HG03432 (cell line): ENCODE data around the gene ITIH4.

Source experiments
- ATAC-seq: cut with Tn5 transposase; IDR thresholded peaks from one replicate; pipeline ENCODE4 v1.9.1; 2021; ENCODE audit warnings: mild to moderate bottlenecking, moderate library complexity; ENCODE audit not compliant: unreplicated experiment

Gene ITIH4

DNA sequence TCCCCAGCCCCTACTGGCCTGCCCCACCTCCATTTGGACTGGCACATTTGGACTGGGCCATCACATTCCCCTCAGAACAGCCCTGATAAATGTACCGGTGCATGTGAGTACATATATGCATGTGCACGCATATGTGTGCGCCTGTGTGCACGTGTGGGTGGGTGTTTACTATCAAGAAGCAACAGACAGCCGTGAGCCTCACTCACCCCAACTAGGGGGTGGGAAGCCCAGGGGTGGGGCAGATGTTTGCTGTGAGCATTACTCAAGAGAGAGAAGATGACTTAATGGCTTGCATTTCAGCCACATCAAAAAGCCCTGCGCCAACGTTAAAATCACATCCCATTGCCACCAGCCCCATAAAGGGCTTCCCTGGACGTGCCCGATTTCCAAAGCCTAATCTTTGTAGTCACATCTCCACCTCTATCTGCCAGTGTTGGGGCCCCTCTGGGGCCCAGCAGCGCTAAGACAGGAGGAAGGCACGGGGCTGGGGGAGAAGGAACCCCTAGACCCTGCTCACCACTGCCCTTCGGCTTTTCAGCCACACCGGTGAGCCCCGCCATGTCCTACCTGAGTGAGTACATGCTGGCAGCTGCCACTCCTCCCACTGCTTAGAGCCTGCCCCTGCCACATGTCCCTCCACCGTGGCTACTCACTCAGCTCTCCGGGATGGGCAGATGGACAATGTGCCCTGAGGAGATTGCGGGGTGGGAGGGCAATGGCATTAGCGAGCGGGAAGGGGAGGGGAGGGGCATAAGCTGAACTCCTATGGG lies 25.0 kb downstream of the ITIH4 start:
- no peak for ATAC-seq

DNA sequence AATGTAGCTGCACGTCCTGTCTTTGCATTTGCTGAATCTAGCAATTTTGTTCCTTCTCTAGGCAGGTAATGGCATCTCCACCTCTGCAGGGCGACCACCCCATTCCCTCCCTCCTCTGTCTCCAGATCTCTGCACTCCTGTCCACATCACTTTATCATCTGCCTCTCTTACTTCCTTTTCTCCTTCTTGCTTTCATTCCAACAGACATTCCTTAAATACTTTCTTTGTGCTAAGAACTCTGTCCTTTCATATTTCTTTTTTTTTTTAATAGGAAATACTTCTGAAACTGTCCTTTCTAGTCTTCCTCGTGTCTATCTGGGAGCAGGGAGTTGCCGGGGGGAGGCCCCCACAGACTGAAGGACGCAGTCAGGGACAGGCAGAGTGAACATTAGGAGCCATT lies 28.6 kb downstream of the ITIH4 start:
- ATAC-seq = no peak

DNA sequence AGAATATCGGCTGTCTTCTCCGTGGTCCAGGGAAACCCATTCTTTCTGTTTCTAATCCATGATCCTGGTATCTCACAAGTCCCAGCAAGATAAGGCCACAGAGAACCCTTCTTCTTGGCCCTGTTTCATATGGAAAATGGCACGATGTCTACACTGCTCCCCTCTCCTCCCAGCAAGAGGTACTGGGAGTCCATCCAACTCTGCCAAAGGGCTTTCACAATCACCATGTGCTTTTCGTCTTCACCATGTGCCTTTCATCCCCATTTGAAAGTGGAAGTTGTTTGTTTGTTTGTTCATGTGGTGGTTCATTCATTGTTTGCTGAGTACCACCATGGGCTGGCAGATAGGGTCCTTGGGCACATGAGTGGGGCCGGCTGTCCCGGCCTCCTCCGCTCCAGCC lies 30.4 kb downstream of the ITIH4 start:
- no peak for ATAC-seq

DNA sequence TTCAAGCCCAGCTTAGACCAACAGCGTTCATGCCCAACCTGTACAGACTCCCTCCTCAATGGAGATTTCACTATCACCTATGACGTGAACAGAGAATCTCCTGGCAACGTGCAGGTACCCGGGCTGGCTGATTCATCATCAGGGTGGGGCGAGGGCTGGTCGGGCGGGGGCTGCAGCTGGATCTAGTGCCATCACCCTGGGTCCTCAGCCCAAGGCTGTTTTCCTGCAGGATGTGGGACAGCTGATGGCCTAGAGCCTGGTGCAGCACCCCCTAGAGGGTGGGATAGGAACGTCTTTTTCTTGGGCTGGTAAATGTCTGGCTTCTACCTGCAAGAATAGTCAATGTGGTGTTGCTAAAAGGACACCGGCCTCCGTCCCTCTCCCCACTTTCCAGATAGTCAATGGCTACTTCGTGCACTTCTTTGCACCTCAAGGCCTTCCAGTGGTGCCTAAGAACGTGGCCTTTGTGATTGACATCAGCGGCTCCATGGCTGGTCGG lies 31.4 kb downstream of the ITIH4 start:
- no peak for ATAC-seq

DNA sequence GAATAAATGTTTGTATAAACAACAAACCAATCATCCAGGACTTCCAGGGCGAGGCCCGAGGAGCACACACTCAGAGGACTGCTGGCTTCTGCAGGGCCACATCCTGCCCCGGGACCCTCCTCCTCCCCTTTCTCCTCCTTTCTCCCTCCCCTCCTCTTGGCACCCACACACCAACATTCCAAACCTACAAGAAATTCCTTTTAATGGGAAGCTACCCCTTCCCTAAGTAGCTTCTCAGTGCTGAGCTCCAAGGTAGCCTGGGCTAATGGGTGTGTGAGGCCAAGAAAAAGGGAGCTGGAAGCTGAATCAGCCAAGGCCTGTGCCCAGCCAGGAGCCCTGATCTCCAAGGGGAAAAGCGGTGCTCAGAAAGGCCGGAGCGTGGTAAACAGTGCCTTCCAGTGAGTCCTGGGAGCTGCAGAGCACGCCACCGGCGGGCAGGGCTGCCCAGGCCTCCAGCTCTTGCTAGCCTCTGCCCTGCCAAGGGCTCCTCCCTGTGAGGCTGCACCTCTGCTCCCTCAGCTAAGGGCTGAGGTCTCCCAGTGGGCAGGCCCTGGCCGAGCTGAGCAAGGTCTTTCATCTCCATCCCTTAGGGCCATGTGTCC lies 32.0 kb downstream of the ITIH4 start:
- ATAC-seq = no peak

DNA sequence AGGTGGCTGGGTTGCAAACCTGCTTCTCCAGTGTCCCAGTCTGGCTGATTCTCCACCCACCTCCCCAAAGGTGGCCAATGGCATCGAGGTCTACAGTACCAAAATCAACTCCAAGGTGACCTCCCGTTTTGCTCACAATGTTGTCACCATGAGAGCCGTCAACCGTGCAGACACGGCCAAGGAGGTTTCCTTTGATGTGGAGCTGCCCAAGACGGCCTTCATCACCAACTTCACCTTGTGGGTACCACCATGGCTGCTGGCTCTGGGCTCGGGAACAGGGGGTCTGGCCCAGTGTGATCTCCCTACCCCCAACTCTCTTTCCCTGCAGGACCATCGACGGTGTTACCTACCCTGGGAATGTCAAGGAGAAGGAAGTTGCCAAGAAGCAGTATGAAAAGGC lies 34.1 kb downstream of the ITIH4 start:
- no peak for ATAC-seq

DNA sequence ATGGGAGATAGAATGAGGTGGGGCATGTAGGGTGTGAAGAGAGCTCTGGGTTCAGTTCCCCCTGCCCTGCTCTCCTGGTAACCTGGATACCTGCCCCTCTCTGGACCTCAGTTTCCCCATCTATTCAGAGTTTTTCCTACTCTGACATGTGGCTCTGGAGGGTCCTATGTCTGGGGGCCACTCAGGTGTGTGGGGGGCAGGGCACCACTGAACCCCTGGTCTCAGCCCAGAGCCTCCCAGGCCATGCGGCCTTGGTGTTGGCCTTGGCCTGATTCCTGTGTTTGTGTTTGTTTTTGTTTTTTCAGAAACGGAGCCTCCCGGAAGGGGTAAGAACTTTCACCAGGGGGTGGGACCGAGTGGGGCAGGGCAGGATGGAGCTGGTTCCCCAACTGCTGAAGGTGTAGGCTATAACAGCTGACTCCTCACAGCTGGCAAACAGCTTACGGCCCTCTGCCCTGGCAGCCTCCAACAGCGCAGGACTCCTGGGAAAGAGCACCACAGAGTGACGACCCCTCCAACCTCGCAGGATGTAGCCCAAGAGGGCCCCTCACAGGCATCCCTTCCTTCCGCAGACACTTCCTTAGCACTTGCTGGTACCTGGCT lies 35.1 kb downstream of the ITIH4 start:
- ATAC-seq = no peak

DNA sequence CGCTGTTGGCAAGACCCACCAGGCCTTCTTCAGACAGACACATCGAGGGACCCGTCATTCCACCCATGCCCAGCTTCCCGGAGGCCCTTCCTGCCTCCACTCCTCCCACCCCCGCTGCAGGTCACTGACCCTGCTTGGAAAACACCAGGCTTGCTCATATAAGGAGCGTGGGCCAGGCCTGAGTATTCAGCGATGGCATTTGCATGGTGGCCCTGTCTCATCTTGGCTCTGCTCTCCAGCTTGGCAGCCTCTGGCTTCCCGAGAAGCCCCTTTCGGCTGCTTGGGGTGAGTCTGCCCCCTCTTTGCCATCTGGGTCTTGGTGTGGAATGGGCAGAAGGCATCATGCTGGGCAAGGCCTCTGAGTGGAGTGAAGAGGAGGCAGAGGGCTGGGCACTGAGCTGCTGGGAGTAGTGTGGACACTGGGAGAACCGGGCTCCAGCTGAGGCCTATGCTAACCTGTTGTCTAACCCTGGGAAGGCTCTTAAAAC lies 35.8 kb downstream of the ITIH4 start, which contains the start of gene ITIH3:
Gene ITIH3, plus strand, starts transcription at position 185 of the 488 bp plus-strand sequence. Its CDS starts 8 bp downstream, at position 193.
- no peak for ATAC-seq

DNA sequence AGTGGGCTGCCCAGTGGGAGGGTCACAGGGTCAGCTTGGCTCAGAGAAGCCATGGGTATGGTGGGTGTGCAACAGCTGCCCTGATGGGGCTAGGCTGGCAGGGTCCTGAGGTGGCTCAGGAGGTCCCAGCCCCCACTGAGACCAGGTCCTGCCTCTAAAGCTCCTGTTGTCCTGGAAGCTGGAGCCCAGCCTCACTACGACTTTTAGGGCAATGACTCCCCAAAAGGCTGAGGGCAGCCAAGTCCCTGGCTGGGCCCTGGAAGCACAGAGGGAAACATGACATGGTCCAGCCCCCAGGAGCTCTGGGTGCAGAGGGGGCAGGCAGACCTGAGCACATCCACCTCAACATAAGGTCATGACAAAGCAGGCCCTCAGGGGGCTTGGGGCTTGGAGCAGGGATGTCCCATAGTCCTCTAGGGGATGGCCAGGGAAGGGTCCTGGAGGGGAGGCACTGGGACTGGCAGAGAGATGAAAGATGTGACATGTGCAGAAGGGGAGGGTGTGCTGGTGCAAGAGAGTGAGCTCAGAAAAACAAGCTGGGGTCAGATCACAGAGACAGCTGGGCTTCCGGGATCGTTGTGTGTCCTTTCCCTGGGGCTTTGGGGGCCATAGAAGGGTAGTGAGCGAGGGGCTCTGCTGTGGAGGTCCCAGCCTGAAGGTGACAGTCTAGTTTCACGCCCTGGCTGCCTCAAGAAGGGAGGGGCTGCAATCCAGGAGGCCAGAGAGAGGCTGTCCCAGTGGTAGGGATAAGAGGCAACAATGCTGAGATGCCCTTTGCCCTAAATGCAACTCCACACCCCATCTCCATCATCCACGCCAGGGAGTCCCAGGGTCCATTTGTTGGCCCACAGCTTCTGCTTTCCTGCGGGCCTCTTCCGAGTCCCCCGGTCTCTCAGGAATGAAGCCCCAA lies 36.5 kb downstream of the ITIH4 start:
- ATAC-seq = no peak

DNA sequence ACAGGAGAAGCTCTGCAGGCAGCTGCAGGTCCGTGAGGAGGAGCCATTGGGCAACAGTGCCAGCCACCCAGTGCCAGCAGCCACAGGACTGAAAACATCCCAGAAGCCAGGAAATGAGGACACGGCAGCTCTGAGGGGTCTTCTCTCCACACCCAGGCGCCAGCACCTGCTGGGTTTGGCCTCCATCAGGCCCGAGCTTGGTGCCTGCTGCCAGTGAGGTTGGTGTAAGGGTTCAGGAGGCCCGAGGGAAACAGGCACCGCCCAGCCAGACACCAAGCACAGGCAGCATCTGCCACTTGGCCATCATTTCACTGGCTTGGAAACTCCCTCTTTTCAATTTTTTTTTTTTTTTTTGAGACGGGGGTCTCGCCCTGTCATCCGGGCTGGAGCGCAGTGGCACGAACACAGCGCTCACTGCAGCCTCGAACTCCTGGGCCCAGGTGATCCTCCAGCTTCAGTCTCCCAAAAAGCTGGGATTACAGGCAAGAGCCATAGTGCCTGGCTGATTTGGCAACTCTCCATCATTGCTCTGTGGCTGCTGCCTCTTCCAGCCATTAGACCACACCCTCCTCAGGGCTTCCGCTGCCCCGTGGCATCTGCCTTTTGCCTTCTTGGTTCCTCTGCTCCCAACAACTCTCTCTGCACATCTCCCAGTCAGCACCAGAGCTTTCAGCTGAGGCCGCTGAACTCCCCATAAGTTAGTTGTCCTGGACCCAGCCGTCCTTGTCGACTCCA lies 37.3 kb downstream of the ITIH4 start:
- ATAC-seq = no peak

DNA sequence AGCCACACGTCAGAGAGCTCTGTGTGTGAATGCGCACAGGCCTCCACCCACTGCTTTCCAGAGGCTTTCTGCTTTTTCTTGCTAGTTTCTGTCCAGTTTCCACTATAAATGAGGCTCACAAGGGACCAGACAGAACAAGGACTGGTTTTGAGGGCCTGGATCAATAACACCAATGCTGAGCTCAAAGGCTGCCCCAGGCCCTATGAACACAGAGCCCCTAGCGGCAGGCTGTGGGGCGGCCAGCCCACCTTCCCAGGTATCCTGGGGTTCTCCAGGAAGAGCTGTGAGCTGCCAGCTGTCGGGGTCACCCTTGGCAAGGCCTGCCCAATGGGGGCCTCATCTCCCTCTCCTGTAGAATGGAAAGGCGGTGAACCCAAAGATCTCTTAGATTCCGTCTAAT lies 38.1 kb downstream of the ITIH4 start:
- no peak for ATAC-seq

DNA sequence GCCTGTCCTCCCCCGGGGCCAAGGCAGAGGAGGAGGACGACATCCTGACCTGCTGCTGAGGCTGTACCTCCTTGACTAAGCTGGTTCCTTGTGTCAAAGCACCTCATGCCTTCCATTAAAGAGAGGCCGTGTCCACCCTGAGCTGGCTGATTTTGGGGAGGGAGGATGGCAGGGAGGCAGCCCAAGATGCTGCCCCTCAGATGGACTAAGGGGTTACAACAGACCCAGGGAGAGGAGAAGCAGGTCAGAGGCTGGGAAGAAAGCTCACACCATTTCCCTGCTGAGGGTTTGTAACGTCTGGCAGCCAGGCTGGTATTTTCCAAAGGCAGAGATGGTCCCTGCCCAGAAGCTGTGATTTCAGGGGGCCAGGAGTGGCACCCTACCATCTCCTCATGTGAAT lies 38.5 kb downstream of the ITIH4 start:
- ATAC-seq = no peak

DNA sequence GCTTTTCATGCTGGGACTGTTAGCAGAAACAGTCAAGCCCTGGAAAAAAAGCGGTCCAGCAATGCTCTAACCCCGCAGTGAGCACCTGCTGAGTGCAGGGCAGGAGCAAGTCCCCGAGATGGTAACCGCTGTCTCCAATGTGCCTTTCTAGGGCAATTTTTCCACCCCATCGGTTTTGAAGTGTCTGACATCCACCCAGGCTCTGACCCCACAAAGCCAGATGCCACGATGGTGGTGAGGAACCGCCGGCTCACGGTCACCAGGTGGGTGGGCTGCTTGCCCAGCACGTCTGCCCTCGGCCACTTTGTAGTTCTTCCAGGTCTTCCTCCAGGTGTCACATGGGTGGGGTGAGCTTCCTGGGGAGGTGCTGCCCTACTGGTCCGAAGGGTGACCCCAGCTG lies 39.1 kb downstream of the ITIH4 start:
- no peak for ATAC-seq

DNA sequence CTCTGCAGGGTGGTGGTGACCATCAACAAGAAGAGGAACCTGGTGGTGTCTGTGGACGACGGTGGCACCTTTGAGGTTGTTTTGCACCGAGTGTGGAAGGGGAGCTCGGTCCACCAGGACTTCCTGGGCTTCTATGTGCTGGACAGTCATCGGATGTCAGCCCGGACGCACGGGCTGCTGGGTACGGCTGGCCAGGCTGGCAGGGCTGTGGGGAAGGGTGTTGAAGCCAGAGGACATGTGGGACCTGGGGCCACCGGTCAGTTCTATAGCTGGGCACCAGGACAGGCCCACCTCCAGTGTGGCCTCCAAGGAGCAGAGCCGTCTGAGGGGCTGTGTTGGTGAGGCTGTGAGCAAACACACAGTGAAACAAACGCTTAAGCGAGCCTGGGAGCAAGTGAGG lies 39.7 kb downstream of the ITIH4 start:
- no peak for ATAC-seq

DNA sequence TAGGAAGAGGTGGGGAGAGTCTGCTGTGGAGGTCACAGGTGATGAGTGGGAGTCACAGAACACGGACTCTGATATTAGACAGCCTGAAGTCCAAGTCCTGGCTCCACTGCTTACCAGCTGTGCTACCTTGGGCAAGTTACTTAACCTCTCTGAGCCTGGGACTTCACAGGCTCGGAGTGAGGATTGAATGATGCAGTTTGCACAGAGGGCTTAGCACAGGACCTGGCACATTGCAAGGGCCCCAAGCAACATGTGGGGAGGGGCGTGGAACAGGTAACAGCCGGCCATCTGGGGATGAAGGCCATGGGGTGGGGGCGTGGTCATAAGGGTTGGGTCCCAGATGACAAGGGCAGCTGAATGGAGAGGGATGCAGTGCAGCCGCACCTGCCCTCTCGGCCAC lies 40.1 kb downstream of the ITIH4 start:
- ATAC-seq = no peak

DNA sequence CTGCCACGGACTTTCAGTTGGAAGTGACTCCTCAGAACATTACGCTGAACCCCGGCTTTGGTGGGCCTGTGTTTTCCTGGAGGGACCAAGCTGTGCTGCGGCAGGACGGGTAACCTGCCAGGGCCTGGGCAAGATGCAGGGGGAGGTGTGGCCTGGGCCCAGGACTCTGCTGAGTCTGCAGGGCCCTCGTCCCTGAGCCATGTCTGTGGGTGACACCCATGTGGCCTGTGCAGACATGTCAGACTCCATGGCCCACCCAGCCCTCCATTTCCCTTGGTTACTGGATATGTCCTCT lies 40.8 kb downstream of the ITIH4 start:
- no peak for ATAC-seq

DNA sequence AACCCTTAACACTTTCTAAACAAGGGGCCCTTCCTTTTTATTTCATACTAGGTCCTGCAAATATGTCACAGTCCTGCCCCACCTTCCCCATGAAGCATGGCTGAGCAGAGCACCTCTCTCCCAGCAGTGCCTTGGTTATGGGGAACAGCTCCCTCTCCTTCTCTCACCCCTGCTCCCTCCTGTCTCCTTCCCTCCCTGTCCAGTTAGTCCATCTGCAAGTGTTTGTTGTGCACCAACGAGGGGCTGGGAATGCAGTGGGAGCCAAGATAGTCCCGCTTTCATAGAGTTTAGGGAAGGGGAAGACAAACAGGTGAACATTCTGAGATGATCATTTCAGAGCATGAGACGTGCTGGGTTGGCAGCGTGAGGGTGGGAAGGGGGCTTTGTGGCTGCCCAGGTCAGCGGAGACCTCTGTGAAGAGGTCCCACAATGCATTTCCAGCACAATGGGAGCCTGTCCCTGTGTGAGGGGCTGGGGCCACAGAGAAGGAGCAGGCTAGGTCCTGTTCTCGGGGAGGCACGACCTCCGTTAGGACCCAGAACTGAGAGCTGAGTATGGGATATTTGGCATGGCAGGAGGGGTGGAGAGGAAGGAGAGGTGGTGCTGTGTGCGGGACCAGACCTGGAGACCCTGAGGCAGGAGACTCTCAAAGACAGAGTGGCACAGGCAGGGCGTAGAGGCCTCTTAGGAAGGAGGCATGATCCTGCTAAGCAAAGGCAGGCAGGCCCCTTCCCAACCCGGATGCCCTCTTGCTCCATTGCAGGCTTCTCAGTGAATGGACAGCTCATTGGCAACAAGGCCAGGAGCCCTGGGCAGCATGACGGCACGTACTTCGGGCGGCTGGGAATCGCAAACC lies 41.4 kb downstream of the ITIH4 start:
- ATAC-seq = no peak

DNA sequence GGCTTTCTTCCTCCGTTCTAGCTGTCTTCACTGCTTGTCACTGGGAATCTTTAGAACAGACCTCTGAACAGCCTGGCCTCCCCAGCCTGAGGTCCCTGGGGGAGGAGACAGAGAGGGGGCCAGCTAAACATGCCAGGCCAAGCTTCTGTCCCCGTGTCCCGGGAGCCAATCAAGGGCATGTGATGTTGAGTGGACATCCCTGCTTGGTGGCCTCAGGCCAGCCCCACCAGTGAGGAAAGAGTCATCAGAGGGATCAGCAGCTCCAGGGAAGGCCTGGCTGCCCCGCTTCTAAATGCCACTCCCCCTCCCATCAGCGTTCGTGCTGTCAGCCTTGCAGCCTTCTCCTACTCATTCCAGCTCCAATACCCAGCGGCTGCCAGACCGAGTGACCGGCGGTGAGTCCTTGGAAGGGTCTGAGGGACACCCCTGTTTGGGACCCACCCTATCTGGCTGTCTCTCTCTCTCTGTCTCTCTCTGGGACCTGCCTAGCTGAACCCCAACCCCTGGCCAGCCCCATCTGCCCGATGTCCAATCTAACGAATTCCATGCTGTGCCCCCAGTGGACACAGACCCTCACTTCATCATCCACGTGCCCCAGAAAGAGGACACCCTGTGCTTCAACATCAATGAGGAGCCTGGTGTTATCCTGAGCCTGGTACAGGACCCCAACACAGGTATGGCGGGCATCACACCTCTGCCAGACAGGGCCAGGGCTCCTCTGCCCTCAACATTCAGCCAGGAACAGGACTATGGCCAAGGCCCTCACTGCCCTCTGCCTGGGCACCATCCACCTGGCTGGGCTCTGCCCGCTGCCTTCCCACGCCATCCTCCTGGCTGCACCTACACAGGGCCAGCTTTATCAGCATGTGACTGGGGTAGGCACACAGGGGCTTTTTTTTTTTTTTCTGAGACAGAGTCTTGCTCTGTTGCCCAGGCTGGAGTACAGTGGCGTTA lies 42.5 kb downstream of the ITIH4 start:
- no peak for ATAC-seq
